A549 (cell line): ENCODE results near the gene CNTNAP2. TPM values are rescaled to one million over a fixed set of nuclear protein-coding genes. Genes with fewer than 3 reads are reported as not detected.
"Not testable (repeated sequence)": the region's sequence is repeated elsewhere in the genome, so short reads cannot be mapped to it uniquely, and the experiment has no call there.

ENCODE experiments used
- ATAC-seq, 2 experiments: fragments of 200-7000 bp in 1 of 2; fragments of >200 bp in 1 of 2; cut with Nextera tagmentation in 1 of 2; cut with Tn5 transposase in 1 of 2; 3 replicates each; pipeline versions ENCODE4 v1.8.0 to v1.9.1; 2018 to 2020; ENCODE audit warnings: mild to moderate bottlenecking in 1 of 2, moderate library complexity in 1 of 2
- CTCF ChIA-PET: fragments of 300-600 bp; sonication (Branson Sonifier 250); formaldehyde crosslinking; extraction: SDS; loops from one replicate; lab custom pipeline; 2021; ENCODE audit warnings: antibody characterized with exemption, inconsistent platforms; lab: Yijun Ruan, JAX
- POLR2A ChIA-PET: fragments of 350-600 bp; formaldehyde crosslinking; extraction: SDS; loops from one replicate; lab custom pipeline; 2021; ENCODE audit warnings: antibody characterized with exemption, inconsistent platforms; lab: Yijun Ruan, JAX
- DNase-seq, 2 experiments: peaks; one replicate each; pipeline versions ENCODE4 v3.0.0 to v3.0.0-alpha.2; 2011 to 2016; ENCODE audit warnings: low read depth in 1 of 2, low spot score in 1 of 2
- FAIRE-seq: peaks from 2 replicates; lab custom pipeline; 2011; peaks lifted over from hg19 to GRCh38; lab: Jason Lieb, UNC
- H3K27ac ChIP-seq, 2 experiments: fragments of >200 bp; sonication (Bioruptor Twin); formaldehyde crosslinking; 3 replicates each; pipeline ENCODE4 v1.5.1; 2016 to 2017
- H3K4me1 ChIP-seq: fragments of >200 bp; sonication (Bioruptor Twin); formaldehyde crosslinking; 3 replicates; pipeline ENCODE4 v1.6.1; 2016
- H3K4me2 ChIP-seq: fragments of >200 bp; sonication (Bioruptor Twin); formaldehyde crosslinking; 3 replicates; pipeline ENCODE4 v1.6.1; 2016
- H3K4me3 ChIP-seq: fragments of >200 bp; sonication (Bioruptor Twin); formaldehyde crosslinking; 3 replicates; pipeline ENCODE4 v1.5.1; 2016
- H3K9me3 ChIP-seq: fragments of >200 bp; sonication (Bioruptor Twin); formaldehyde crosslinking; 3 replicates; pipeline ENCODE4 v1.6.1; 2016
- BHLHE40 ChIP-seq: IDR thresholded peaks from 2 replicates; pipeline ENCODE4 v1.6.1; 2012; ENCODE audit warnings: low read depth, low read length, inconsistent platforms
- EHF ChIP-seq: fragments of 250-450 bp; sonication (Bioruptor Pico); IDR thresholded peaks from 2 replicates; pipeline ENCODE4 v1.5.0; 2020; ENCODE audit warnings: mild to moderate bottlenecking
- EHMT2 ChIP-seq: fragments of 200-600 bp; sonication (generic); IDR thresholded peaks from 2 replicates; pipeline ENCODE4 v1.6.1; 2016; ENCODE audit warnings: antibody characterized with exemption, low read depth, mild to moderate bottlenecking, moderate library complexity
- ELK1 ChIP-seq: fragments of 150-350 bp; IDR thresholded peaks from 2 replicates; pipeline ENCODE4 v1.6.1; 2014; ENCODE audit warnings: low read depth, mild to moderate bottlenecking, low read length
- HMGXB4 ChIP-seq: fragments of 250-450 bp; sonication (Bioruptor Pico); IDR thresholded peaks from 2 replicates; pipeline ENCODE4 v1.5.0; 2021; ENCODE audit warnings: mild to moderate bottlenecking, moderate library complexity, borderline replicate concordance
- HOXA7 ChIP-seq: fragments of 250-450 bp; sonication (Bioruptor Pico); IDR thresholded peaks from 2 replicates; pipeline ENCODE4 v1.5.0; 2020; ENCODE audit warnings: mild to moderate bottlenecking, moderate library complexity
- KDM5A ChIP-seq: fragments of 200-600 bp; sonication (generic); IDR thresholded peaks from 2 replicates; pipeline ENCODE4 v1.6.1; 2016; ENCODE audit warnings: antibody characterized with exemption, mild to moderate bottlenecking
- MAFK ChIP-seq: fragments of 450-650 bp; IDR thresholded peaks from 2 replicates; pipeline ENCODE4 v1.6.1; 2014; ENCODE audit not compliant: partially characterized antibody
- POLR2AphosphoS2 ChIP-seq: conservative IDR thresholded peaks from 2 replicates; pipeline ENCODE4 v1.6.1; 2012; ENCODE audit warnings: low read length, improper control_type of control experiment, inconsistent platforms
- RFX5 ChIP-seq: fragments of 450-650 bp; IDR thresholded peaks from 2 replicates; pipeline ENCODE4 v1.7.1; 2014; ENCODE audit warnings: antibody characterized with exemption, mild to moderate bottlenecking, moderate library complexity
- SREBF2 ChIP-seq: fragments of 450-650 bp; IDR thresholded peaks from 2 replicates; pipeline ENCODE4 v1.6.1; 2014; ENCODE audit warnings: mild to moderate bottlenecking, moderate library complexity
- ZC3H11A ChIP-seq: fragments of 450-650 bp; IDR thresholded peaks from 2 replicates; pipeline ENCODE4 v1.6.1; 2014; ENCODE audit warnings: antibody characterized with exemption, mild to moderate bottlenecking
- ZSCAN20 ChIP-seq: fragments of 250-450 bp; sonication (Bioruptor Pico); IDR thresholded peaks from 2 replicates; pipeline ENCODE4 v1.8.0; 2022; ENCODE audit warnings: mild to moderate bottlenecking, moderate library complexity
- WGBS: methylation state at CpG from one replicate; pipeline ENCODE4 v1.1.6; 2017; ENCODE audit errors: missing lambda C conversion rate; 5-methylcytosine and 5-hydroxymethylcytosine counted together
- polyA plus RNA-seq, 4 experiments: library from polyadenylated mRNA; depleted of rRNA in 3 of 4; stranded (reverse); fragments of >200 nt; fragmentation: RNase III in 1 of 4; extraction: RNeasy Plus Mini Kit Qiagen cat#74134 plus additional on column Dnase treatment in 1 of 4; gene quantifications; 2 replicates in 3 of 4; 3 replicates in 1 of 4; pipeline ENCODE4 v1.2.3, GENCODE V29; 2011 to 2017
- TF ChIP-seq, protein P1 (sequence below): IDR thresholded peaks from 2 replicates; pipeline ENCODE4 v1.6.1; 2012; ENCODE audit warnings: low read depth, borderline replicate concordance
- TF ChIP-seq, protein P2 (sequence below): fragments of 450-650 bp; IDR thresholded peaks from 2 replicates; pipeline ENCODE4 v1.6.1; 2014; ENCODE audit warnings: antibody characterized with exemption

CNTNAP2 gene
- polyA plus RNA-seq, 2 of the 4 experiments (the other 2 are of a cell fraction) = 0.05 to 0.13 TPM

GRCh38 chr7:148419856-148420832, 2303.5 kb downstream of the CNTNAP2 start (continued):
- no peak for TF ChIP-seq HMGXB4 (CRISPR knock-in tag)
- TF ChIP-seq, all 56 proteins: peak for 0

DNA sequence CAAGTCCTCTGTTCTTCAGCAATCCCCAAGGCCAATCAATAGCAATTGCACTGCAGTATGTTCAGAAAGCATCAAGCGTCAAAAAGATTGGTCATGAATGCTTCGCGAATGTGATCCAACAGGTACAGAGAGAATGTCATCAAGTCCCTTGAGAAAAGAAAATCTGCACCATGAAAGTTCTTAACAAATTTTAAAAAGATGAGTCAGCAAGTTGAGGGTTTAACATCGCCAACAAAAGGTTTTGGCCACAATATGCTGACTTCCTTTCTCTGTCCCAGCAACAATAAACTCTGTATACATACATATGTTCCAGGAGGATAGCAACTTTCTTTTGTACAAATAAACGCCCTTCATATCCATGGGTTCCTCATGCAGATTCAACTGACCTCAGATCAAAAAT, 2305.4 kb downstream of the CNTNAP2 start:
- FAIRE-seq = no peak

DNA sequence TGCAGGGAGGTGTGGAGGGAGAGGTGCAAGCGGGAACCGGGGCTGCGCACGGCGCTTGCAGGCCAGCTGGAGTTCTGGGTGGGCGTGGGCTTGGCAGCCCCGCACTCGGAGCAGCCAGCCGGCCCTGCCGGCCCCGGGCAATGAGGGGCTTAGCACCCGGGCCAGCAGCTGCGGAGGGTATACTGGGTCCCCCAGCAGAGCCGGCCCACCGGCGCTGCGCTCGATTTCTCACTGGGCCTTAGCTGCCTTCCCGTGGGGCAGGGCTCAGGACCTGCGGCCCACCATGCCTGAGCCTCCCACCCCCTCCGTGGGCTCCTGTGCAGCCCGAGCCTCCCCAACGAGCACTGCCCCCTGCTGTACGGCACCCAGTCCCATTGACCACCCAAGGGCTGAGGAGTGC, 2309.8 kb downstream of the CNTNAP2 start:
- ATAC-seq, H3K4me2 ChIP-seq, H3K4me1 ChIP-seq, FAIRE-seq, H3K9me3 ChIP-seq, DNase-seq, H3K27ac ChIP-seq, H3K4me3 ChIP-seq, POLR2A ChIA-PET: not testable (repeated sequence)
- CTCF ChIA-PET = interaction anchor here (0.6 kb wide), 1 partner anchor 25 kb away, joined by 3 read pairs; no protein-coding TSS in a partner anchor
- WGBS = 56% methylated on average over 9 of the region's 24 CpGs

More for the DNA sequence above, 2305.4 kb downstream of the CNTNAP2 start:
- no peak for DNase-seq
- Histone ChIP-seq H3K9me3 (peaks cover 4% of the 10 kb centered on the region; the same call in 1 of the 3 replicates), H3K4me2 (no peak overlapping the region), H3K27ac (no peak overlapping the region), H3K4me1 (no peaks in the 10 kb centered on the region), H3K4me3 (no peak overlapping the region)
- no peak for ATAC-seq
- WGBS = 57% methylated on average over 5 of the region's 5 CpGs
- ChIA-PET POLR2A (no interaction called here), CTCF (no interaction called here)
- TF ChIP-seq ELK1 = no peak
- no peak for TF ChIP-seq RFX5
- TF ChIP-seq MAFK = peak; percentile 84
- TF ChIP-seq, protein P1, sequence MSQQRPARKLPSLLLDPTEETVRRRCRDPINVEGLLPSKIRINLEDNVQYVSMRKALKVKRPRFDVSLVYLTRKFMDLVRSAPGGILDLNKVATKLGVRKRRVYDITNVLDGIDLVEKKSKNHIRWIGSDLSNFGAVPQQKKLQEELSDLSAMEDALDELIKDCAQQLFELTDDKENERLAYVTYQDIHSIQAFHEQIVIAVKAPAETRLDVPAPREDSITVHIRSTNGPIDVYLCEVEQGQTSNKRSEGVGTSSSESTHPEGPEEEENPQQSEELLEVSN = no peak

DNA sequence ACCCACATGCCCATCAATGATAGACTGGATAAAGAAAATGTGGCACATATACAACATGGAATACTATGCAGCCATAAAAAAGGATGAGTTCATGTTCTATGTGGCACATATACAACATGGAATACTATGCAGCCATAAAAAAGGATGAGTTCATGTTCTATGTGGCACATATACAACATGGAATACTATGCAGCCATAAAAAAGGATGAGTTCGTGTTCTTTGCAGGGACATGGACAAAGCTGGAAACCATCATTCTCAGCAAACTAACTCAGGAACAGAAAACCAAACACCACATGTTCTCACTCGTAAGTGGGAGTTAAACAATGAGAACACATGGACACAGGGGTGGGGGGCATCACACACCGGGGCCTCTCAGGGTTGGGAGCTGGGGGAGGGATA, 2314.1 kb downstream of the CNTNAP2 start:
- H3K4me2 ChIP-seq, H3K4me3 ChIP-seq, CTCF ChIA-PET, FAIRE-seq, H3K9me3 ChIP-seq, POLR2A ChIA-PET, DNase-seq, H3K4me1 ChIP-seq, H3K27ac ChIP-seq, ATAC-seq: not testable (repeated sequence)
- WGBS = 8% methylated on average over 2 of the region's 3 CpGs

- no peak overlapping the region for H3K27ac ChIP-seq
- no peak overlapping the region for H3K4me3 ChIP-seq
- DNase-seq = no peak
- POLR2A ChIA-PET = no interaction called here
- no peak for TF ChIP-seq HOXA7
- no peak for TF ChIP-seq SREBF2
- no peak for TF ChIP-seq KDM5A
- no peak for TF ChIP-seq ZSCAN20 (CRISPR knock-in tag)
- no peak for TF ChIP-seq EHF (CRISPR knock-in tag)
- TF ChIP-seq, protein P2, sequence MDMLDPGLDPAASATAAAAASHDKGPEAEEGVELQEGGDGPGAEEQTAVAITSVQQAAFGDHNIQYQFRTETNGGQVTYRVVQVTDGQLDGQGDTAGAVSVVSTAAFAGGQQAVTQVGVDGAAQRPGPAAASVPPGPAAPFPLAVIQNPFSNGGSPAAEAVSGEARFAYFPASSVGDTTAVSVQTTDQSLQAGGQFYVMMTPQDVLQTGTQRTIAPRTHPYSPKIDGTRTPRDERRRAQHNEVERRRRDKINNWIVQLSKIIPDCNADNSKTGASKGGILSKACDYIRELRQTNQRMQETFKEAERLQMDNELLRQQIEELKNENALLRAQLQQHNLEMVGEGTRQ = no peak
- no peak for TF ChIP-seq BHLHE40
- TF ChIP-seq POLR2AphosphoS2 = no peak
- TF ChIP-seq EHMT2 = no peak
- no peak for TF ChIP-seq ZC3H11A
- TF ChIP-seq, all 56 proteins: peak for 0
- ATAC-seq (no peak), FAIRE-seq (no peak)
- no peak overlapping the region for H3K4me2 ChIP-seq
- H3K9me3 ChIP-seq = no peaks in the 10 kb centered on the region
- CTCF ChIA-PET = no interaction called here
- no peaks in the 10 kb centered on the region for H3K4me1 ChIP-seq
- WGBS = 30% methylated on average over 3 of the region's 3 CpGs
Observed at GRCh38 chr7:148433521-148434180, 2317.1 kb downstream of the CNTNAP2 start.
